WI38 (cell line): ENCODE measurements around the gene TENT5A.
A peak's percentile ranks its signal among the peaks of the same experiment; 100 is the strongest.

ENCODE experiments used
- H3K4me3 ChIP-seq: 2 replicates; pipeline ENCODE4 v1.5.1; 2011; ENCODE audit warnings: low read depth, mild to moderate bottlenecking, control low read depth, low read length
- TF ChIP-seq, protein P1 (sequence below): IDR thresholded peaks from 2 replicates; pipeline ENCODE4 v1.5.1; 2012; ENCODE audit warnings: low read depth, mild to moderate bottlenecking, control low read depth, low read length

The TENT5A gene

GRCh38 chr6:81756690-81757089 lies 4.2 kb upstream of the TENT5A start:
- no peak overlapping the region for H3K4me3 ChIP-seq
- TF ChIP-seq, protein P1, sequence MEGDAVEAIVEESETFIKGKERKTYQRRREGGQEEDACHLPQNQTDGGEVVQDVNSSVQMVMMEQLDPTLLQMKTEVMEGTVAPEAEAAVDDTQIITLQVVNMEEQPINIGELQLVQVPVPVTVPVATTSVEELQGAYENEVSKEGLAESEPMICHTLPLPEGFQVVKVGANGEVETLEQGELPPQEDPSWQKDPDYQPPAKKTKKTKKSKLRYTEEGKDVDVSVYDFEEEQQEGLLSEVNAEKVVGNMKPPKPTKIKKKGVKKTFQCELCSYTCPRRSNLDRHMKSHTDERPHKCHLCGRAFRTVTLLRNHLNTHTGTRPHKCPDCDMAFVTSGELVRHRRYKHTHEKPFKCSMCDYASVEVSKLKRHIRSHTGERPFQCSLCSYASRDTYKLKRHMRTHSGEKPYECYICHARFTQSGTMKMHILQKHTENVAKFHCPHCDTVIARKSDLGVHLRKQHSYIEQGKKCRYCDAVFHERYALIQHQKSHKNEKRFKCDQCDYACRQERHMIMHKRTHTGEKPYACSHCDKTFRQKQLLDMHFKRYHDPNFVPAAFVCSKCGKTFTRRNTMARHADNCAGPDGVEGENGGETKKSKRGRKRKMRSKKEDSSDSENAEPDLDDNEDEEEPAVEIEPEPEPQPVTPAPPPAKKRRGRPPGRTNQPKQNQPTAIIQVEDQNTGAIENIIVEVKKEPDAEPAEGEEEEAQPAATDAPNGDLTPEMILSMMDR: no peak

DNA sequence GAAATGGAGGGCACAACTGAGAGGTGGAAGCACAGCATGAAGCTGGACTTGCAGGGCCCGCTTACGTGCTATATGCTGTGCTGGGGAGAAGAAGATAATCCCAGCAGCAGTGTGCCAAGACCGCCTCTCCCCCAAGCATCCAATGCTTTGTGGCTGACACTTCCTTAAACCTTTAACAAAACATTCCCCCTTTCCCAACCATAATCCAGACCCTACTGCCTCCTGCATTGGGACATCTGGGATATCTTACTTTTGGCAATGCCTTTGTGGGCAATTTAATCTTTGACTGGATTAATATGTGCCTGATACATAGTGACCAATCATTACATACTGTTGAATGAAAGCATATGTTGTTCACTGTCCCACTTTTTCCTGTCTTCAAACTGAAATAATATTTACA lies 3.1 kb upstream of the TENT5A start:
- TF ChIP-seq, protein P1: no peak
- no peak overlapping the region for H3K4me3 ChIP-seq

- TF ChIP-seq, protein P1: no peak
- H3K4me3 ChIP-seq: no peak overlapping the region
These were observed 2.4 kb upstream of the TENT5A start for GRCh38 chr6:81754906-81755305.

DNA sequence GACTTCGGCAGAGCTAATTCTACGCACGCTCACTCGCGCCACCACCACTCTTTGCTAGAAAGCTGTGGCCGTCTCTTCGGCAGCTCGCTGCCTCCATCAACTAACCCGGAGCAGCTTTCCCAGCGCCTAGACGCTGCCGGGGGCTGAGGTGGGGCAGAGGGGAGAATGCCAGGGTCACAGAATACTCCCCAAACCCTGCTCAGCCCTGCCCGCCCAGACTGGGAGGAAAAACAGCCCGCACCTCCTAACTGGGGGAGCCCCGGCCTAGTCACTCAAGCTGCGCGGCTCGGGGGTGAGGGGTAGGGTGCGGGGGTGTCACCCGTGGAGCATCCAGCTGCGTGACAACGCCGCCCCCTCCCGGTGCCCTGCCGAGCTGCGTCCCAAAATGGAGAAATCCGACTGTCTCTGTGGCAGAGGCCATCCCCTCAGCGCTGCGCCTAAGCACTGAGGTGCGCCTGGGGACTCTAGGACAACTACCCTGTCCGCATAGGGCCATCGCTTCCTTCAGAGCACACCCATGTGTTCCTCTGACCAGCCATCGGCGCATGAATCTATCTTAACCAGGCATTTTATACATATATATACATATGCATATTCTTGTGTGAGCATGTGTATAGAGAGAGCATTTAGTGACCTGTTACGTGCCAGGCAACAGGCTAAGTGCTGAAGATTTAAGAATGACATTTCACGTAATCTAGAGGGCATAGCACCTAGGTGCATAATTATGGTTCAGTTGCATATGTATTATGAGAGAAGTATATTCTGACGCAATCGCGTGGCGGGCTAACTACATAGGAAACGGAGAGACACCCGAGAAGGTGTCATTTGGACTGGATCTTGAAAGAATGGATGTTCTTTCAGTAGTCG lies 1.5 kb upstream of the TENT5A start:
- TF ChIP-seq, protein P1: peak; percentile 63; the same call in 1 of the 2 replicates
- peak overlapping the region; percentile 89 for H3K4me3 ChIP-seq

GRCh38 chr6:81752921-81753710 lies 635 bp upstream of the TENT5A start:
- H3K4me3 ChIP-seq: peak overlapping the region; percentile 89
- TF ChIP-seq, protein P1: peak; percentile 26

- H3K4me3 ChIP-seq: peak overlapping the region; percentile 89
- TF ChIP-seq, protein P1: no peak
These were observed 945 bp downstream of the TENT5A start for GRCh38 chr6:81751388-81752083.
